Keratinocyte (primary cell): ENCODE measurements around the gene MS4A7. TPM values are rescaled to one million over a fixed set of nuclear protein-coding genes. Genes with fewer than 3 reads are reported as not detected.

Experiments used
- DNase-seq: peaks from one replicate; pipeline ENCODE4 v3.0.0-alpha.2; 2011; ENCODE audit warnings: low read depth, missing footprints, low spot score
- FAIRE-seq: peaks from 2 replicates; lab custom pipeline; 2011; peaks lifted over from hg19 to GRCh38; lab: Jason Lieb, UNC
- H2AFZ ChIP-seq: 2 replicates; pipeline ENCODE4 v1.6.0; 2012; ENCODE audit warnings: low read length, control low read depth, inconsistent platforms; ENCODE audit not compliant: control insufficient read depth
- H3K27ac ChIP-seq: 2 replicates; pipeline ENCODE4 v1.5.1; 2011; ENCODE audit warnings: low read length; ENCODE audit not compliant: control insufficient read depth, insufficient read depth
- H3K27me3 ChIP-seq: 3 replicates; pipeline ENCODE4 v1.6.0; 2011; ENCODE audit warnings: low read length; ENCODE audit not compliant: control insufficient read depth, insufficient read depth; ENCODE audit errors: extremely low read depth
- H3K36me3 ChIP-seq, 2 experiments: 2 replicates in 1 of 2; 3 replicates in 1 of 2; pipeline ENCODE4 v1.5.1; 2011; ENCODE audit warnings: low read length in 2 of 2, mild to moderate bottlenecking in 1 of 2; ENCODE audit not compliant: control insufficient read depth in 2 of 2, insufficient read depth in 2 of 2; ENCODE audit errors: extremely low read depth in 1 of 2
- H3K4me1 ChIP-seq: 3 replicates; pipeline ENCODE4 v1.5.1; 2011; ENCODE audit warnings: low read length; ENCODE audit not compliant: control insufficient read depth, insufficient read depth; ENCODE audit errors: extremely low read depth
- H3K4me2 ChIP-seq: 3 replicates; pipeline ENCODE4 v1.6.0; 2011; ENCODE audit warnings: low read depth, low read length; ENCODE audit not compliant: control insufficient read depth, insufficient read depth; ENCODE audit errors: extremely low read depth
- H3K4me3 ChIP-seq, 3 experiments: fragments of 200-600 bp in 1 of 3; sonication (generic) in 1 of 3; 2 replicates in 2 of 3; 3 replicates in 1 of 3; pipeline ENCODE4 v1.5.1; 2011 to 2016; ENCODE audit warnings: low read length in 3 of 3, mild to moderate bottlenecking in 3 of 3, control low read depth in 2 of 3, inconsistent platforms in 1 of 3, low read depth in 1 of 3, mixed read lengths in 1 of 3, mixed run types in 1 of 3, moderate library complexity in 1 of 3; ENCODE audit not compliant: control insufficient read depth in 2 of 3, insufficient read depth in 2 of 3; ENCODE audit errors: extremely low read depth in 1 of 3
- H3K79me2 ChIP-seq: 2 replicates; pipeline ENCODE4 v1.6.0; 2012; ENCODE audit warnings: low read length; ENCODE audit not compliant: control insufficient read depth, insufficient read depth
- H3K9ac ChIP-seq: 3 replicates; pipeline ENCODE4 v1.6.0; 2011; ENCODE audit warnings: low read length; ENCODE audit not compliant: control insufficient read depth, insufficient read depth; ENCODE audit errors: extremely low read depth
- H3K9me1 ChIP-seq: 3 replicates; pipeline ENCODE4 v1.6.0; 2011; ENCODE audit warnings: low read length; ENCODE audit not compliant: control insufficient read depth, insufficient read depth; ENCODE audit errors: extremely low read depth
- H3K9me3 ChIP-seq: 2 replicates; pipeline ENCODE4 v1.5.1; 2012; ENCODE audit warnings: low read depth, low read length; ENCODE audit not compliant: control insufficient read depth
- H4K20me1 ChIP-seq: 3 replicates; pipeline ENCODE4 v1.6.0; 2011; ENCODE audit warnings: low read length; ENCODE audit not compliant: control insufficient read depth, insufficient read depth; ENCODE audit errors: extremely low read depth
- CTCF ChIP-seq, 3 experiments: IDR thresholded peaks in 1 of 3; conservative IDR thresholded peaks in 1 of 3; optimal IDR thresholded peaks in 1 of 3; 2 replicates in 2 of 3; 3 replicates in 1 of 3; pipeline versions ENCODE3 to v1.5.1; 2011; ENCODE audit warnings: low read length in 3 of 3, mild to moderate bottlenecking in 3 of 3, moderate library complexity in 2 of 3, control low read depth in 1 of 3, inconsistent platforms in 1 of 3; ENCODE audit not compliant: insufficient read depth in 2 of 3; ENCODE audit errors: extremely low read depth in 1 of 3
- EZH2 ChIP-seq: IDR thresholded peaks from one replicate; pipeline ENCODE4 v1.6.1; 2012; ENCODE audit warnings: inconsistent platforms, mild to moderate bottlenecking, low read length, moderate library complexity
- dilution Hi-C: fragments of 300-500 bp; cut with MboI; formaldehyde crosslinking; loops from one replicate; pipeline ENCODE4 v1.7.0; 2020; ENCODE audit warnings: low sequenced_read_pairs; ENCODE audit not compliant: extremely low pct_ligation_motif_present
- polyA plus RNA-seq, 5 experiments: library from polyadenylated mRNA; depleted of rRNA in 3 of 5; stranded (reverse) in 3 of 5; stranded (forward) in 1 of 5; unstranded in 1 of 5; fragments of >200 nt; gene quantifications; 1 replicate in 1 of 5; 2 replicates in 3 of 5; 3 replicates in 1 of 5; pipeline versions ENCODE4 v1.2.1 to v1.2.3, GENCODE V29; 2011 to 2012; ENCODE audit warnings: missing spikeins in 2 of 5, low read depth in 1 of 5, low replicate concordance in 1 of 5

MS4A7 gene
- polyA plus RNA-seq, 1 donor (not counting 4 experiments of a cell fraction or from before 2014, with no cell fraction given): not detected

GRCh38 chr11:60338053-60338452, 40.3 kb upstream of the MS4A7 start:
- Histone ChIP-seq H3K4me3 (no peak overlapping the region), H3K9me1 (no peaks in the 10 kb centered on the region), H3K4me1 (no peaks in the 10 kb centered on the region), H3K27ac (no peak overlapping the region), H3K36me3 (no peaks in the 10 kb centered on the region), H3K79me2 (no peaks in the 10 kb centered on the region), H3K27me3 (no peaks in the 10 kb centered on the region), H3K4me2 (no peak overlapping the region), H3K9ac (no peak overlapping the region), H4K20me1 (no peaks in the 10 kb centered on the region), H3K9me3 (no peaks in the 10 kb centered on the region), H2AFZ (no peak overlapping the region)
- dilution Hi-C loops: no loop called here
- no peak for FAIRE-seq
- TF ChIP-seq CTCF (optimal IDR thresholded peaks at IDR 0.05 in 1 of 3, IDR thresholded peaks at IDR 0.05 in 1 of 3, conservative IDR thresholded peaks at IDR 0.05 in 1 of 3; ENCODE audit: extremely low read depth in 1 of 3, insufficient read depth in 2 of 3, low read length in 3 of 3) (no peak), EZH2 (no peak)
- DNase-seq: no peak

GRCh38 chr11:60339356-60339755, 39.0 kb upstream of the MS4A7 start:
- Histone ChIP-seq H3K27ac (no peak overlapping the region), H3K4me2 (no peak overlapping the region), H3K9me3 (no peaks in the 10 kb centered on the region), H3K9me1 (no peaks in the 10 kb centered on the region), H4K20me1 (no peaks in the 10 kb centered on the region), H3K27me3 (no peaks in the 10 kb centered on the region), H2AFZ (no peak overlapping the region), H3K36me3 (no peaks in the 10 kb centered on the region), H3K4me1 (no peaks in the 10 kb centered on the region), H3K4me3 (no peak overlapping the region), H3K79me2 (no peaks in the 10 kb centered on the region), H3K9ac (no peak overlapping the region)
- FAIRE-seq (no peak), DNase-seq (no peak)
- no peak for TF ChIP-seq EZH2
- TF ChIP-seq CTCF (optimal IDR thresholded peaks at IDR 0.05 in 1 of 3, IDR thresholded peaks at IDR 0.05 in 1 of 3, conservative IDR thresholded peaks at IDR 0.05 in 1 of 3; ENCODE audit: extremely low read depth in 1 of 3, insufficient read depth in 2 of 3, low read length in 3 of 3): no peak
- dilution Hi-C loops: no loop called here
